Neural progenitor cell (in vitro differentiated cells): ENCODE data around the gene PRDM16. TPM values are rescaled to one million over a fixed set of nuclear protein-coding genes. Genes with fewer than 3 reads are reported as not detected.

Experiments
- DNase-seq: peaks from one replicate; pipeline ENCODE4 v3.0.0-alpha.2; 2016; ENCODE audit warnings: low spot score
- H2AFZ ChIP-seq: fragments of 200-600 bp; sonication (generic); replicated peaks from 2 replicates; pipeline ENCODE4 v1.6.1; 2016; ENCODE audit warnings: antibody characterized with exemption
- H3F3A ChIP-seq: fragments of 200-600 bp; sonication (generic); 2 replicates; pipeline ENCODE4 v1.6.1; 2016; ENCODE audit warnings: antibody characterized with exemption, low read depth
- H3K27ac ChIP-seq: fragments of 200-600 bp; sonication (generic); 2 replicates; pipeline ENCODE4 v1.5.1; 2016; ENCODE audit warnings: mild to moderate bottlenecking
- H3K27me3 ChIP-seq: fragments of 200-600 bp; sonication (generic); 2 replicates; pipeline ENCODE4 v1.6.1; 2016; ENCODE audit warnings: mild to moderate bottlenecking, moderate library complexity
- H3K36me3 ChIP-seq: fragments of 200-600 bp; sonication (generic); 2 replicates; pipeline ENCODE4 v1.5.1; 2016
- H3K4me1 ChIP-seq: fragments of 200-600 bp; sonication (generic); 2 replicates; pipeline ENCODE4 v1.6.1; 2016; ENCODE audit warnings: mixed run types
- H3K4me2 ChIP-seq: fragments of 200-600 bp; sonication (generic); 2 replicates; pipeline ENCODE4 v1.6.1; 2016
- H3K4me3 ChIP-seq: fragments of 200-600 bp; sonication (generic); 2 replicates; pipeline ENCODE4 v1.5.1; 2016
- H3K79me2 ChIP-seq: fragments of 200-600 bp; sonication (generic); 2 replicates; pipeline ENCODE4 v1.6.1; 2016; ENCODE audit warnings: low read depth
- H3K9ac ChIP-seq: fragments of 200-600 bp; sonication (generic); 2 replicates; pipeline ENCODE4 v1.6.1; 2016
- H3K9me3 ChIP-seq: fragments of 200-600 bp; sonication (generic); 2 replicates; pipeline ENCODE4 v1.5.1; 2016; ENCODE audit warnings: low read depth
- H4K20me1 ChIP-seq: fragments of 200-600 bp; sonication (generic); 2 replicates; pipeline ENCODE4 v1.6.1; 2016; ENCODE audit warnings: low read depth
- H3K27ac Mint-ChIP-seq: 3 replicates; pipeline ENCODE4 v1.8.0; 2021; ENCODE audit warnings: mixed read lengths
- H3K27me3 Mint-ChIP-seq: 2 replicates; pipeline ENCODE4 v1.8.0; 2022; ENCODE audit warnings: low read depth, mild to moderate bottlenecking, inconsistent platforms, moderate library complexity, mixed read lengths; ENCODE audit not compliant: insufficient read depth
- H3K36me3 Mint-ChIP-seq: 3 replicates; pipeline ENCODE4 v1.8.0; 2021; ENCODE audit warnings: mixed read lengths
- H3K4me1 Mint-ChIP-seq: 3 replicates; pipeline ENCODE4 v1.8.0; 2021; ENCODE audit warnings: mixed read lengths
- H3K4me3 Mint-ChIP-seq: 3 replicates; pipeline ENCODE4 v1.8.0; 2021; ENCODE audit warnings: mild to moderate bottlenecking, moderate library complexity, mixed read lengths
- H3K9me3 Mint-ChIP-seq: 3 replicates; pipeline ENCODE4 v1.8.0; 2020; ENCODE audit warnings: mixed read lengths
- EZH2 ChIP-seq: fragments of 200-600 bp; sonication (generic); IDR thresholded peaks from 2 replicates; pipeline ENCODE4 v1.6.1; 2017; ENCODE audit warnings: antibody characterized with exemption, mild to moderate bottlenecking, moderate library complexity
- EZH2phosphoT487 ChIP-seq: fragments of 200-600 bp; sonication (generic); IDR thresholded peaks from 2 replicates; pipeline ENCODE4 v1.6.1; 2017; ENCODE audit warnings: antibody characterized with exemption
- total RNA-seq: library from RNA; depleted of rRNA; stranded (reverse); fragments of >200 nt; gene quantifications from 2 replicates; pipeline ENCODE4 v1.2.3, GENCODE V29; 2015; ENCODE audit warnings: low replicate concordance
- TF ChIP-seq, protein P1 (sequence below): fragments of 200-600 bp; sonication (generic); IDR thresholded peaks from 2 replicates; pipeline ENCODE4 v1.5.1; 2017; ENCODE audit warnings: antibody characterized with exemption, mild to moderate bottlenecking

The PRDM16 gene
- total RNA-seq, 1 donor from 2014 or later, result 1.9 TPM

DNA sequence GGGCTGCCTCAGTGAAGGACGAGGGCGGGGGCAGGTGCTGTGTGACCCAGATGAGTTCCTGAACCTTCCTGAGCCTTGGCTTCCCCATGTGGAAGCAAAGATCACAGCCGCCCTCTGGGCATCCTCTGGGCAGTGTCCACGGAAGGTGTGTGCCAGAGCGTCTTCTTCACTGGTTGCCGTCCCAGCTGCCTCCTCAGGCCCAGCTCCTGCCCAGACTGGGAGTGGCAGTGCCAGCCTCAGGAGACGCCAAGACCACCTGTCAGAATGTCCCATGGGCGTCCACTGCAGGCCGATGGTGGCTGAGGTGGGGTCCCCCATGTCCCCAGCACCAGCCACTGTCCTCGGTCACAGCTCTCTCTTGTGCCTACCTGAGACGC, 395.6 kb downstream of the PRDM16 start:
- no peaks in the 10 kb centered on the region for H3K79me2 ChIP-seq
- H3K4me3 ChIP-seq, result no peak overlapping the region
- H3K9me3 ChIP-seq, result no peaks in the 10 kb centered on the region
- Mint-ChIP-seq H3K36me3 (no peaks in the 10 kb centered on the region), H3K4me1 (peaks cover 24% of the 10 kb centered on the region), H3K4me3 (no peak overlapping the region), H3K27ac (no peak overlapping the region), H3K27me3 (peaks cover 4% of the 10 kb centered on the region), H3K9me3 (no peaks in the 10 kb centered on the region)
- H3K27ac ChIP-seq, result no peak overlapping the region
- H4K20me1 ChIP-seq, result no peaks in the 10 kb centered on the region
- H3K4me1 ChIP-seq, result no peaks in the 10 kb centered on the region
- no peak overlapping the region for H3K4me2 ChIP-seq
- no peak overlapping the region for H3K9ac ChIP-seq
- no peaks in the 10 kb centered on the region for H3K36me3 ChIP-seq
- no peaks in the 10 kb centered on the region for H3F3A ChIP-seq
- H2AFZ ChIP-seq, result no peak overlapping the region
- no peaks in the 10 kb centered on the region for H3K27me3 ChIP-seq
- TF ChIP-seq EZH2 (no peak), EZH2phosphoT487 (no peak)
- TF ChIP-seq, protein P1, sequence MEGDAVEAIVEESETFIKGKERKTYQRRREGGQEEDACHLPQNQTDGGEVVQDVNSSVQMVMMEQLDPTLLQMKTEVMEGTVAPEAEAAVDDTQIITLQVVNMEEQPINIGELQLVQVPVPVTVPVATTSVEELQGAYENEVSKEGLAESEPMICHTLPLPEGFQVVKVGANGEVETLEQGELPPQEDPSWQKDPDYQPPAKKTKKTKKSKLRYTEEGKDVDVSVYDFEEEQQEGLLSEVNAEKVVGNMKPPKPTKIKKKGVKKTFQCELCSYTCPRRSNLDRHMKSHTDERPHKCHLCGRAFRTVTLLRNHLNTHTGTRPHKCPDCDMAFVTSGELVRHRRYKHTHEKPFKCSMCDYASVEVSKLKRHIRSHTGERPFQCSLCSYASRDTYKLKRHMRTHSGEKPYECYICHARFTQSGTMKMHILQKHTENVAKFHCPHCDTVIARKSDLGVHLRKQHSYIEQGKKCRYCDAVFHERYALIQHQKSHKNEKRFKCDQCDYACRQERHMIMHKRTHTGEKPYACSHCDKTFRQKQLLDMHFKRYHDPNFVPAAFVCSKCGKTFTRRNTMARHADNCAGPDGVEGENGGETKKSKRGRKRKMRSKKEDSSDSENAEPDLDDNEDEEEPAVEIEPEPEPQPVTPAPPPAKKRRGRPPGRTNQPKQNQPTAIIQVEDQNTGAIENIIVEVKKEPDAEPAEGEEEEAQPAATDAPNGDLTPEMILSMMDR, result no peak
- no peak for DNase-seq

DNA sequence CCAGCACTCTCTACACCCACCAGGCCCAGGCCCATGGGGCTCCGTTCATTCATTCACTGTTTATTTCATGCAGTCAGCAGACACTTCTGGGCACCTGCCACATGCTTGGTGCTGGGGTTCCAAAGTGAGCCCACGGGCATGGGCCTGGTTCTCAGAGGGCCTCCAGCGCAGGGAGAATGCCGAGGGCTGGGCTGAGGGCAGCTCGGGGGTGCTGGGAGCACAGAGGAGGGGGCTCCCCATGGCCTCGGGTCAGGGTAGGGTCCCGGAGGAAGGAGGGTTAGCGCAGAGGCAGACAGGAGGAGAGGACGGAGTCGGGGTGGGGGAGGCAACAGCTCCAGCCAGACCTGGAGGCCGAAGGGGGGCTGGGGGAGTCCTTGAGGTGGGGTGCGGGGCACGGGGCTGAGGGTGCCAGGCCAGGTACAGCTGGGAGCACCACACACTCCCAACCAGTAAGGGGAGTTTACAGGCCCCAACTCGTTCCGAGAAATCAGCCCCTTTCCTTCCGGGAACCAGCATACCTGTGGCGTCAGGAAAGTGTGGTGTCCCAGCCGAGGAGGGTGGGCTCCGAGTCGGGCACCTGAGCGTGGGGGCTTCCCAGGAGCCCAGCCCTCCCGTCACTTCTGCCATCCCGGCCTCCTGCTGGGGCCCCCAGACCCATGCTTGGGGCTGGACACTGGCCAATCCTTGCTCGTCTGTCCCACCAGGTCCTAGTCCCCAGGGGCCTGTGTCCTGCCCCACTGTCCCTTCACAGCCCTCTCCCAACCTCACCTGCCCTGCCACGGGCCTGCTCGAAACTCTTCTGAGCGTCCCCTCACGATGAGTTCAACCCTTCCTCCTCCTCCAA, 396.3 kb downstream of the PRDM16 start:
- no peaks in the 10 kb centered on the region for H3K27me3 ChIP-seq
- H3F3A ChIP-seq, result no peaks in the 10 kb centered on the region
- no peaks in the 10 kb centered on the region for H4K20me1 ChIP-seq
- TF ChIP-seq EZH2, result no peak
- TF ChIP-seq EZH2phosphoT487, result no peak
- TF ChIP-seq, protein P1, result no peak
- H3K9ac ChIP-seq, result no peak overlapping the region
- H2AFZ ChIP-seq, result no peak overlapping the region
- H3K4me1 ChIP-seq, result no peaks in the 10 kb centered on the region
- no peak for DNase-seq
- no peak overlapping the region for H3K27ac ChIP-seq
- Mint-ChIP-seq H3K4me3 (peak overlapping the region; percentile 10), H3K27ac (peak overlapping the region; percentile 74), H3K9me3 (peaks cover under 1% of the 10 kb centered on the region), H3K36me3 (no peaks in the 10 kb centered on the region), H3K27me3 (peaks cover 6% of the 10 kb centered on the region), H3K4me1 (peaks cover 21% of the 10 kb centered on the region)
- H3K36me3 ChIP-seq, result no peaks in the 10 kb centered on the region
- H3K9me3 ChIP-seq, result no peaks in the 10 kb centered on the region
- no peaks in the 10 kb centered on the region for H3K79me2 ChIP-seq
- no peak overlapping the region for H3K4me2 ChIP-seq
- no peak overlapping the region for H3K4me3 ChIP-seq

DNA sequence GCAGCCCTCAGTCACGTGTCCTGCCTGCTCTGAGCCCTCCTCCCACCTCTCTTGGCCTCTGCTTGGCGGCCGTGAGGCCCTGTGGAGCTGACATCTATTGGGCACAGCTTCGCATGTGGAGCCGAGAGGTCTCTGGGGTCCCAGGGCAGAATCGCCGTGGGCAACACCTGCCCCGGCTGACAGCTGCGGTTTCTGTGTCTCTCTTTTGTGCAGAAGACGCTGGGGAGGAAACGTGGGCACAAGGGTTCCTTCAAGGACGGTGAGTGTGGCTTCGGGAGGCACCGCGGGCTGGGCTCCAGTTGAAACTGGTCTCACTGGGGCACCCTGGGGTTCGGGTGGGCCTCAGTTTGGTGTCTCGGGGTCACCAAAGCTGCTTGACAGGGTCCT, 396.9 kb downstream of the PRDM16 start:
- Mint-ChIP-seq H3K36me3 (no peaks in the 10 kb centered on the region), H3K9me3 (peaks cover 4% of the 10 kb centered on the region), H3K4me3 (peak overlapping the region; percentile 10), H3K27ac (peak overlapping the region; percentile 74), H3K27me3 (peaks cover 12% of the 10 kb centered on the region), H3K4me1 (peaks cover 21% of the 10 kb centered on the region)
- no peaks in the 10 kb centered on the region for H3F3A ChIP-seq
- DNase-seq, result no peak
- H3K27ac ChIP-seq, result no peak overlapping the region
- no peak overlapping the region for H2AFZ ChIP-seq
- H4K20me1 ChIP-seq, result no peaks in the 10 kb centered on the region
- no peaks in the 10 kb centered on the region for H3K27me3 ChIP-seq
- H3K79me2 ChIP-seq, result no peaks in the 10 kb centered on the region
- TF ChIP-seq, protein P1, result no peak
- no peak for TF ChIP-seq EZH2phosphoT487
- TF ChIP-seq EZH2, result no peak
- no peaks in the 10 kb centered on the region for H3K9me3 ChIP-seq
- H3K4me2 ChIP-seq, result no peak overlapping the region
- H3K4me1 ChIP-seq, result no peaks in the 10 kb centered on the region
- H3K9ac ChIP-seq, result no peak overlapping the region
- H3K4me3 ChIP-seq, result no peak overlapping the region
- H3K36me3 ChIP-seq, result no peaks in the 10 kb centered on the region
